ENCODE measurements around the gene HSBP1L1.

Gene HSBP1L1

DNA sequence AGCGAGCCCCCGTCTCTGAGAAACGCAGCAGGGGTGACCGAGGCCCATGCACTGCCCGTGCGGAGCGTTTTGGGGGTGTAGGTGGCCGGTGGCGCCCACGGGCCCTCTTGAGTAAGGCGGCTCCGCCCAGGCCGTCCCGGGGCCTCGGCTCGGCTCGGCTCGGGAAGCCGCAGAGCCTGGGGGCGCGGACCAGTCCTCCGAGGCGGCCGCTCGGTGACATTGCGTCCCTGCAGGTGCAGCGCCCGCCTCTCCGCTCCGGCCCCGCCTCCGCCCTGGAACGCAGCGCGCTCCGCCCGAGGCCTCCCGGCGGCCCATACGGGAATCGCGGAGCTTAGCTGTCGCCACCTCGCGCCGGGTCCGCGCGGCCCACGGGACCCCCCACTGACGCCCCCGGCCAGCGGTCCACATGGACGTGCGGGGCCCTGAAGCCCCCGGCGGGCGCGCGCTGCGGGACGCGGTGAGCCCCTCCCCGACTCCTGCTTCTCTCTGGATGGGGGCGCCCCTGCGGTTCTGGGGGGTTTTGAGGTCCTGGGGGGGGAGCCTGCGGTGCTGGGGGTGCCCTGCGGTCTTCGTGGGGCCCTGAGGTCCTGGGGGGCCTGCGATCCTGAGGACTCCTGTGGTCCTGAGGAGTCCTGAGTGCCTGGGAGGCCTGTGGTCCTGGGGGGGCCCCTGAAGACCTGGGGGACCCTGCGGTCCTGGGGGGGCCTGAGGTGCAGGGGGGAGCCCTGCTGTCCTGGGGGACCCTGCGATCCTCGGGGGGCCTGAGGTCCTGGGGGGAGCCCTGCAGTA lies at the start of gene HSBP1L1:
Gene HSBP1L1 (plus strand): TSS at position 314 of the 789 bp plus-strand sequence. CDS start 93 bp downstream, at position 407.
- TF ChIP-seq, protein P1, sequence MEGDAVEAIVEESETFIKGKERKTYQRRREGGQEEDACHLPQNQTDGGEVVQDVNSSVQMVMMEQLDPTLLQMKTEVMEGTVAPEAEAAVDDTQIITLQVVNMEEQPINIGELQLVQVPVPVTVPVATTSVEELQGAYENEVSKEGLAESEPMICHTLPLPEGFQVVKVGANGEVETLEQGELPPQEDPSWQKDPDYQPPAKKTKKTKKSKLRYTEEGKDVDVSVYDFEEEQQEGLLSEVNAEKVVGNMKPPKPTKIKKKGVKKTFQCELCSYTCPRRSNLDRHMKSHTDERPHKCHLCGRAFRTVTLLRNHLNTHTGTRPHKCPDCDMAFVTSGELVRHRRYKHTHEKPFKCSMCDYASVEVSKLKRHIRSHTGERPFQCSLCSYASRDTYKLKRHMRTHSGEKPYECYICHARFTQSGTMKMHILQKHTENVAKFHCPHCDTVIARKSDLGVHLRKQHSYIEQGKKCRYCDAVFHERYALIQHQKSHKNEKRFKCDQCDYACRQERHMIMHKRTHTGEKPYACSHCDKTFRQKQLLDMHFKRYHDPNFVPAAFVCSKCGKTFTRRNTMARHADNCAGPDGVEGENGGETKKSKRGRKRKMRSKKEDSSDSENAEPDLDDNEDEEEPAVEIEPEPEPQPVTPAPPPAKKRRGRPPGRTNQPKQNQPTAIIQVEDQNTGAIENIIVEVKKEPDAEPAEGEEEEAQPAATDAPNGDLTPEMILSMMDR (IDR thresholded peaks at IDR 0.05; ENCODE audit: borderline replicate concordance, insufficient read depth, low read depth, low read length) = peak; percentile 42
- H3K4me3 ChIP-seq (ENCODE audit: low read depth, low read length) = peak within 1 kb of the TSS; percentile 60

DNA sequence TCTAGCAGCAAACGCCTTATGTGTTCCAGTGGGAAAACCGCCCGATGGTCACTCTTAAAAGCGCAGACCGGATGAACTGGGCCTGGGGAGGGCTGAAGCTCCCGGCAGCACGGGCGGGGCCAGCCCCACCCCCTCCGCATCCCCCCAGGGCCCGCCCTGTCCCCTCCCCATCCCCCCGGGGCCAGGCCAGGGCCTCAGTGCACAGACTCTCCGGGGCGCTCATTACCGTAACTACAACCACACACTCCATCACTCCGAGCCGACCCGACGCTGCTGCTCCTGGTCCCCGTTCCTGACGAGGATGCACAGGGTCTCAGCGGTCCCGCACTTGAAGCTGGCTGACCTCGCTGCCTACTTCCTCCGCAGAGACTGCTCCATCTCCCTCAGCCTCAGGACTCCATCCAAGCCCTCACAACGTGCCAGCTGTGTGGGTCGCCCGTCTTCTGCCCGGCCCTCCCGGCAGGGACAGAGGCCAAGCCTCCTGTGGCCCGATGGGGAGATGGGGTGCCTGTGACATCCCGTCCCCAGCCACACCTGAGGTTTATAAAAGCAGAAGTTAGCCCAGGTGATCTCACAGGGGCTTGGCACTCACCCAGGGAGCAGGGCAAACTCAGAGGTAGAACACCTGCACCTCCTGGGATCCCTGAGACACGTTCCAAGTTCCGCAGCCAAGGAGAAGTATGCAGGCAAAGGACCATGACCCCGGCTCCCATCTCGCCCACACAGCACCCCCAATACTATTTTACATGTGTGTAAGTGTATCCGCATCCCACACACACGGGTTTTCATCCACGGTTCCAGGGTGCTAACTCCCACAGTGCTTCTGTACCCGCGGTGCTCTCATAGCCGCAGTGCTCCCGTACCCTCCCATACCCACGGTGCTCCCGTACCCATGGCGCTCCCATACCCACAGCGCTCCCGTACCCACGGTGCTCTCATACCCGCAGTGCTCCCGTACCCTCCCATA lies 49.0 kb upstream of the HSBP1L1 start:
- TF ChIP-seq, protein P1 (IDR thresholded peaks at IDR 0.05; ENCODE audit: borderline replicate concordance, insufficient read depth, low read depth, low read length) = no peak
- no peak overlapping the region for H3K4me3 ChIP-seq (ENCODE audit: low read depth, low read length)

DNA sequence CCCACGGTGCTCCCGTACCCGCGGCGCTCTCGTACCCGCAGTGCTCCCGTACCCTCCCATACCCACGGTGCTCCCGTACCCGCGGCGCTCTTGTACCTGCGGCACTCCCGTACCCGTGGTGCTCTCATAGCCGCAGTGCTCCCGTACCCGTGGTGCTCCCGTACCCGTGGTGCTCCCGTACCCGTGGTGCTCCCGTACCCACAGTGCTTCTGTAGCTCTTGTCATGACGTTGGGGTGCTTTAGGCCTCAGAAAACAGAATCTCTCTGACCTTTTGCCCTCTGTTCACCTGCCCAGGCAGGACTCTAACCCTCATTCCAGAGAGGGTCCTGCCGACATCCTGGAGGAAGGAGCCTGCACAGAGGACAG lies 48.3 kb upstream of the HSBP1L1 start:
- TF ChIP-seq, protein P1 (IDR thresholded peaks at IDR 0.05; ENCODE audit: borderline replicate concordance, insufficient read depth, low read depth, low read length) = no peak
- H3K4me3 ChIP-seq (ENCODE audit: low read depth, low read length) = no peak overlapping the region

DNA sequence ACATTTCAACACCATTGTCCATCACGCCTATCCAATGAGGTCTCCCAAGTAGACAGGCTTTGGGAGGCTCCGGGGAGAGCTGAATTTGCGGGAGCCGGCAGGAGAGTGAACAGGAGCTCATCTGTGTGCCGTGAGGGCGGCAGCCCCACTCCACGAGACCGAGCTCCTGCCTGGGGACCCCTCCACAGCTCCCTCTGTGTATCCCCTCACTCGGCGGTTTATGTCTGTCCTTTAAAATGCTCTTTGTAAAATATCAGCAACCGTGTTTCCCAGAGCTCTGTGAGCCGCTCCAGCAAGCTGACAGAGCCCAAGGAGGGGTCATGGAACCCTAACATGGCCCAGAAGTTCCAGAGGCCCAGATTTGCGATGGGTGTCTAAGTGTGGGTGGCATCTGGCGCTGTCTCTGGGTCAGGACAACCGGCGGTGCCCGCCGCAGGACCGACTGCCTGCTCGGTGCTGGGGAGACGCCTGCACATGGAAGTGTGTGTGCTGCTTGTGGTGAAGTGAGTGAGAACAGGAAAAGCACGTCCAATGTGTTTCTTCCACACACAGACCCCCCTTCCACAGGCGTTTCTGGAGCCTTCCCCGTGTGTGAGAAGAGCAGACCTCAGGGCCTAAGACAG lies 47.8 kb upstream of the HSBP1L1 start:
- H3K4me3 ChIP-seq (ENCODE audit: low read depth, low read length) = no peak overlapping the region
- TF ChIP-seq, protein P1 (IDR thresholded peaks at IDR 0.05; ENCODE audit: borderline replicate concordance, insufficient read depth, low read depth, low read length) = no peak

DNA sequence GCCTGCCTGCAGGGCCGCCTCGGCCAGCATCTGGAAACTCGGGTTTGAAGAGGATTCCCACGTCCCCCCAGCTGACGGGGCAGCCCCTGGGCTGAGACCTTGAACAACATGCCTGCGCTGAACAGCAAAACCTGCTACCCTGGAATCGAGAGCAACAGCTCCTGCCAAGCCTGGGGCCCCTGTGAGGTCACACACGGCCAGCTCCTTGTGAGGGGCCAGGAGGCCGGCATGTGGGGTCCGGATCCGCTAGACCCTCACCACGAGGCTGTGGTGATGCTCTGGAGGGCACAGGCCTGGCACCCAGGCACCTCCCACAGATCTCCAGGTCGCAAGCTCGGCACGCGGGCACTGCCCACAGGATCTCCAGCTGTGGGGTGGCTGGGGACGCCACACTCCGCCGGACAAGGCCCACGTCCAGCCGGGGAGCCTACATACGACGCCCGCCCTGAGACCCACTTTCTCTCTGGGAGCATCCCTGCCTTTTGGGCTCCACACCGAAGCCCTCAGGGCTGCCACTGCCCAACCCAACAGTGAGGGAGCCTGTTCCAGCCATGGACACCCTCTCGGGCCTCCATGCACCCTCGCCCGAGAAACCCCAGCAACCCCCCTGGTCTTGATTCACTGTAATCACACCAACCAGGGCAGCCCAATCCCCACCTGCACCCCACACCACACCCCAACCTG lies 47.1 kb upstream of the HSBP1L1 start:
- TF ChIP-seq, protein P1 (IDR thresholded peaks at IDR 0.05; ENCODE audit: borderline replicate concordance, insufficient read depth, low read depth, low read length) = no peak
- H3K4me3 ChIP-seq (ENCODE audit: low read depth, low read length) = no peak overlapping the region

DNA sequence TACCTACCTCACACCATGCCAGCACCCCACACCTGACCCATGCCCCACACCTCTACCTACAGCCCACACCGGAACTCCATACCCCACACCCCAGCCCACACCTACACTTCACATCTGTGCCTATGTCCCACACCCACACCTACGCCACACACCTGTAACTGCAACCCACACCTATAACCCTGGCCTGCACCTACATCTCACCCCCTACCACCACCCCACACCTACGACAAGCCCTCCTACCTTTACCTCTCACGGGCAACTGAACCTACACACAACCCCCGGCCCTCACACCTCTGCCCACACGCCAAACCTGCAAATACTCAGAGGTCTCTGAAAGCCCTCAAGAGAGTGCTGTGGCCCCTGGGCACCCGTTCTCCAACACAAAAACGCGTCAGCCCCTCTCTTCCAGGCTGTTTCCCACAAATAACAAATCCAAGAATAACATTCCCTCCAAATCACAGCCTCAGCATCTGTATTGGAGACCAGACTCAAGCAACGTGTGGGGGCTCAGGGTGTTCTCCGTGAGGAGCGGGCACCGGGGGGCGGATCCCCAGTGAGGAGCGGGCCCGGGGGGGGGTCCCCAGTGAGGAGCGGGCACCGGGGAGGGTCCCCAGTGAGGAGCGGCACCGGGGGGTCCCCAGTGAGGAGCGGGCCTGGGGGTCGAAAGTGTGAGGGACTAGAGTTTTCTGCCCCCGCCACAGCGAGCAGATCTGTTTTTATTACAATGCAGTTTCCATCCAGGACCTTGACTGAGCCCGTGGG lies 46.4 kb upstream of the HSBP1L1 start:
- TF ChIP-seq, protein P1 (IDR thresholded peaks at IDR 0.05; ENCODE audit: borderline replicate concordance, insufficient read depth, low read depth, low read length) = no peak
- no peak overlapping the region for H3K4me3 ChIP-seq (ENCODE audit: low read depth, low read length)

Data from GM12875 (cell line).